Measurements from ENCODE around the gene NECTIN4.

The NECTIN4 gene

GRCh38 chr1:161132410-161133219 is 43.3 kb upstream of the NECTIN4 start, which contains the start of gene DEDD:
Gene DEDD (minus strand): TSS chr1:161132667. CDS start chr1:161124462, 8,205 bp downstream.
- Histone ChIP-seq H3K36me3 (replicated peaks; ENCODE audit: low read depth, low read length) (peaks cover 25% of the 10 kb centered on the region), H3K4me2 (ENCODE audit: low read length) (peak within 1 kb of the TSS; percentile 95), H3K9me3 (ENCODE audit: insufficient read depth, low read length) (no peaks in the 10 kb centered on the region), H3K4me3 (ENCODE audit: low read length) (peak within 1 kb of the TSS; percentile 88), H3K27ac (ENCODE audit: low read length) (peak within 1 kb of the TSS; percentile 68), H3K9ac (ENCODE audit: low read length) (peak within 1 kb of the TSS; percentile 82), H4K20me1 (ENCODE audit: insufficient read depth, low read length) (0 out of 2 replicates have a peak, but pooled peaks cover 5% of the 10 kb centered on the region), H3K79me2 (ENCODE audit: low read length) (peaks cover 42% of the 10 kb centered on the region), H2AFZ (ENCODE audit: low read depth, low read length) (peak within 1 kb of the TSS; percentile 88), H3K27me3 (ENCODE audit: low read depth, low read length) (no peaks in the 10 kb centered on the region), H3K4me1 (ENCODE audit: low read length) (peaks cover 15% of the 10 kb centered on the region)
- TF ChIP-seq CTCF (IDR thresholded peaks at IDR 0.05; ENCODE audit: low read depth, low read length) (no peak), EZH2phosphoT487 (IDR thresholded peaks at IDR 0.05; ENCODE audit: low read depth) (no peak)

GRCh38 chr1:161131523-161132409 is 42.4 kb upstream of the NECTIN4 start:
- peak overlapping the region; percentile 68 for H3K27ac ChIP-seq (ENCODE audit: low read length)
- H3K79me2 ChIP-seq (ENCODE audit: low read length) = peaks cover 51% of the 10 kb centered on the region
- H3K27me3 ChIP-seq (ENCODE audit: low read depth, low read length) = no peaks in the 10 kb centered on the region
- H3K4me1 ChIP-seq (ENCODE audit: low read length) = peaks cover 15% of the 10 kb centered on the region
- no peaks in the 10 kb centered on the region for H3K9me3 ChIP-seq (ENCODE audit: insufficient read depth, low read length)
- H2AFZ ChIP-seq (ENCODE audit: low read depth, low read length) = no peak overlapping the region
- peak overlapping the region; percentile 88 for H3K4me3 ChIP-seq (ENCODE audit: low read length)
- peak overlapping the region; percentile 82 for H3K9ac ChIP-seq (ENCODE audit: low read length)
- TF ChIP-seq EZH2phosphoT487 (IDR thresholded peaks at IDR 0.05; ENCODE audit: low read depth) (no peak), CTCF (IDR thresholded peaks at IDR 0.05; ENCODE audit: low read depth, low read length) (no peak)
- H4K20me1 ChIP-seq (ENCODE audit: insufficient read depth, low read length) = 0 out of 2 replicates have a peak, but pooled peaks cover 5% of the 10 kb centered on the region
- H3K36me3 ChIP-seq (replicated peaks; ENCODE audit: low read depth, low read length) = peaks cover 34% of the 10 kb centered on the region
- H3K4me2 ChIP-seq (ENCODE audit: low read length) = peak overlapping the region; percentile 95

GRCh38 chr1:161130266-161130665 is 40.9 kb upstream of the NECTIN4 start:
- TF ChIP-seq CTCF (IDR thresholded peaks at IDR 0.05; ENCODE audit: low read depth, low read length) (no peak), EZH2phosphoT487 (IDR thresholded peaks at IDR 0.05; ENCODE audit: low read depth) (no peak)
- H3K27ac ChIP-seq (ENCODE audit: low read length) = no peak overlapping the region
- peaks cover 60% of the 10 kb centered on the region for H3K79me2 ChIP-seq (ENCODE audit: low read length)
- H3K36me3 ChIP-seq (replicated peaks; ENCODE audit: low read depth, low read length) = peaks cover 43% of the 10 kb centered on the region
- no peak overlapping the region for H3K4me3 ChIP-seq (ENCODE audit: low read length)
- peaks cover 15% of the 10 kb centered on the region for H3K4me1 ChIP-seq (ENCODE audit: low read length)
- H3K9me3 ChIP-seq (ENCODE audit: insufficient read depth, low read length) = no peaks in the 10 kb centered on the region
- H3K9ac ChIP-seq (ENCODE audit: low read length) = no peak overlapping the region
- H2AFZ ChIP-seq (ENCODE audit: low read depth, low read length) = no peak overlapping the region
- no peaks in the 10 kb centered on the region for H3K27me3 ChIP-seq (ENCODE audit: low read depth, low read length)
- H4K20me1 ChIP-seq (ENCODE audit: insufficient read depth, low read length) = 0 out of 2 replicates have a peak, but pooled peaks cover 5% of the 10 kb centered on the region
- H3K4me2 ChIP-seq (ENCODE audit: low read length) = no peak overlapping the region

All from OCI-LY3 (cell line).